ENCODE data around the gene ZNF787. TPM values are rescaled to one million over a fixed set of nuclear protein-coding genes. Genes with fewer than 3 reads are reported as not detected.

The ZNF787 gene
- total and polyA plus RNA-seq, 2 of the 13 experiments (the other 11 are each of a cell fraction or from before 2014, with no cell fraction given): 15.1 to 42.8 TPM

- no peak for TF ChIP-seq NCOA1 (CRISPR knock-in tag; IDR thresholded peaks at IDR 0.05)
- no peak for TF ChIP-seq TERF1 (CRISPR knock-in tag; IDR thresholded peaks at IDR 0.05)
- peak; percentile 62 for TF ChIP-seq BCL6 (CRISPR knock-in tag; IDR thresholded peaks at IDR 0.05)
- TF ChIP-seq ZBTB39 (CRISPR knock-in tag; IDR thresholded peaks at IDR 0.05): no peak
- TF ChIP-seq RBAK (CRISPR knock-in tag; IDR thresholded peaks at IDR 0.05): no peak
- peak; percentile 48; the same call in 1 of the 2 replicates for TF ChIP-seq ZC3H4 (CRISPR knock-in tag; IDR thresholded peaks at IDR 0.05; ENCODE audit: borderline replicate concordance)
- TF ChIP-seq MLX (CRISPR knock-in tag; IDR thresholded peaks at IDR 0.05): peak; percentile 67; the same call in 1 of the 2 replicates
- no peak for TF ChIP-seq SMARCC2 (IDR thresholded peaks at IDR 0.05)
- TF ChIP-seq GPBP1L1 (CRISPR knock-in tag; IDR thresholded peaks at IDR 0.05): no peak
- TF ChIP-seq MNT (IDR thresholded peaks at IDR 0.05): peak; percentile 75
- TF ChIP-seq NR0B2 (CRISPR knock-in tag; IDR thresholded peaks at IDR 0.05): 0 out of 2 replicates have a peak, but pooled peaks have one; percentile 26
- TF ChIP-seq REST (IDR thresholded peaks at IDR 0.05; ENCODE audit: borderline replicate concordance in 1 of 2, low read depth in 1 of 2, low read length in 2 of 2): 0 out of 4 replicates have a peak, but pooled peaks of 1 of the 2 experiments have one; percentile 14
- TF ChIP-seq GMEB1 (CRISPR knock-in tag; IDR thresholded peaks at IDR 0.05; ENCODE audit: borderline replicate concordance): peak; percentile 59; the same call in 1 of the 2 replicates
- TF ChIP-seq ZNF674 (CRISPR knock-in tag; IDR thresholded peaks at IDR 0.05; ENCODE audit: low read depth): no peak
Measured at GRCh38 chr19:56120371-56121179, 520 bp downstream of the ZNF787 start (continued).

Data from HepG2 (cell line).